VCaP (cell line): ENCODE data around the gene ZNF138.
"Not testable (repeated sequence)": the region's sequence is repeated elsewhere in the genome, so short reads cannot be mapped to it uniquely, and the experiment has no call there.

Experiments
- H3K27ac ChIP-seq: fragments of 450-650 bp; 2 replicates; pipeline ENCODE4 v1.5.1; 2017
- CTCF ChIP-seq: fragments of 450-650 bp; conservative IDR thresholded peaks from 2 replicates; pipeline ENCODE4 v1.5.1; 2017; ENCODE audit warnings: mild to moderate bottlenecking, moderate library complexity

Gene ZNF138

GRCh38 chr7:64774204-64774842, 19.9 kb upstream of the ZNF138 start:
- no peak for TF ChIP-seq CTCF
- no peak overlapping the region for H3K27ac ChIP-seq

GRCh38 chr7:64775289-64775688, 18.9 kb upstream of the ZNF138 start:
- TF ChIP-seq CTCF, result no peak
- no peak overlapping the region for H3K27ac ChIP-seq

- not testable (repeated sequence) for H3K27ac ChIP-seq
Measured at GRCh38 chr7:64784842-64785241, 9.4 kb upstream of the ZNF138 start.

- TF ChIP-seq CTCF, result no peak
- H3K27ac ChIP-seq, result no peak overlapping the region
Measured at GRCh38 chr7:64787295-64787694, 6.9 kb upstream of the ZNF138 start.

GRCh38 chr7:64789241-64789640, 5.0 kb upstream of the ZNF138 start:
- H3K27ac ChIP-seq, result not testable (repeated sequence)

- TF ChIP-seq CTCF, result no peak
- peak overlapping the region; percentile 90 for H3K27ac ChIP-seq
Measured at GRCh38 chr7:64793106-64793755, 997 bp upstream of the ZNF138 start.

GRCh38 chr7:64795176-64795575, 948 bp downstream of the ZNF138 start:
- peak overlapping the region; percentile 90 for H3K27ac ChIP-seq
- no peak for TF ChIP-seq CTCF

- H3K27ac ChIP-seq, result not testable (repeated sequence)
Measured at GRCh38 chr7:64799169-64799568, 4.9 kb downstream of the ZNF138 start.

- TF ChIP-seq CTCF, result no peak
- no peak overlapping the region for H3K27ac ChIP-seq
Measured at GRCh38 chr7:64802699-64803098, 8.5 kb downstream of the ZNF138 start.
